HepG2 (cell line): ENCODE data around the gene HES2. TPM values are rescaled to one million over a fixed set of nuclear protein-coding genes. Genes with fewer than 3 reads are reported as not detected.
A peak's percentile ranks its signal among the peaks of the same experiment; 100 is the strongest.

Experiments
- ATAC-seq: fragments of 200-7000 bp; cut with Tn5 transposase; 3 replicates; pipeline ENCODE4 v1.9.1; 2020; ENCODE audit warnings: mild to moderate bottlenecking, moderate library complexity
- BruUV-seq: library from RNA; stranded (reverse); fragments of 400-500 nt; replicated peaks from 2 replicates; lab custom pipeline; 2021; lab: Mats Ljungman, UMichigan
- CTCF ChIA-PET: fragments of 300-600 bp; formaldehyde crosslinking; extraction: SDS; loops from one replicate; lab custom pipeline; 2021; ENCODE audit warnings: low total read pairs, inconsistent platforms, low intra/inter-chr PET ratio; lab: Yijun Ruan, JAX
- POLR2A ChIA-PET: fragments of 350-600 bp; sonication (Branson Sonifier 250); formaldehyde crosslinking; loops from one replicate; lab custom pipeline; 2020; ENCODE audit warnings: antibody characterized with exemption, inconsistent platforms; lab: Yijun Ruan, JAX
- DNase-seq: peaks from one replicate; pipeline ENCODE4 v3.0.0-alpha.2; 2015; ENCODE audit warnings: low spot score
- FAIRE-seq: peaks from 3 replicates; lab custom pipeline; 2011; peaks lifted over from hg19 to GRCh38; lab: Jason Lieb, UNC
- H2AFZ ChIP-seq: one replicate; pipeline ENCODE4 v1.6.1; 2011; ENCODE audit warnings: low read length, inconsistent platforms
- H3K27ac ChIP-seq: fragments of 300-600 bp; 3 replicates; pipeline ENCODE4 v1.8.0; 2011; ENCODE audit warnings: mixed run types, mild to moderate bottlenecking, mixed read lengths, low read length, inconsistent platforms; ENCODE audit not compliant: insufficient read depth; ENCODE audit errors: extremely low read length
- H3K27me3 ChIP-seq, 2 experiments: fragments of 200-600 bp in 1 of 2; 2 replicates in 1 of 2; 3 replicates in 1 of 2; pipeline versions ENCODE4 v1.6.0 to v1.8.0; 2011; ENCODE audit warnings: low read length in 2 of 2, mild to moderate bottlenecking in 2 of 2, moderate library complexity in 2 of 2, inconsistent platforms in 1 of 2; ENCODE audit not compliant: insufficient read depth in 2 of 2, control insufficient read depth in 1 of 2
- H3K36me3 ChIP-seq, 2 experiments: fragments of 200-600 bp in 1 of 2; replicated peaks in 1 of 2; 2 replicates in 1 of 2; 3 replicates in 1 of 2; pipeline versions ENCODE4 v1.5.1 to v1.8.0; 2011; ENCODE audit warnings: low read length in 2 of 2, inconsistent platforms in 1 of 2; ENCODE audit not compliant: insufficient read depth in 2 of 2, control insufficient read depth in 1 of 2
- H3K4me1 ChIP-seq: 2 replicates; pipeline ENCODE4 v1.5.1; 2012; ENCODE audit warnings: low read length, inconsistent platforms; ENCODE audit not compliant: insufficient read depth
- H3K4me2 ChIP-seq: 2 replicates; pipeline ENCODE4 v1.6.0; 2011; ENCODE audit warnings: low read depth, low read length, inconsistent platforms
- H3K4me3 ChIP-seq, 3 experiments: fragments of 200-600 bp in 1 of 3; sonication (generic), shearing (Covaris generic) in 1 of 3; replicated peaks in 1 of 3; 2 replicates each; pipeline ENCODE4 v1.5.1; 2011 to 2016; ENCODE audit warnings: low read length in 3 of 3, inconsistent platforms in 2 of 3, low read depth in 2 of 3, mild to moderate bottlenecking in 2 of 3, control low read depth in 1 of 3, mixed read lengths in 1 of 3; ENCODE audit not compliant: insufficient read depth in 1 of 3
- H3K79me2 ChIP-seq: one replicate; pipeline ENCODE4 v1.6.1; 2011; ENCODE audit warnings: low read length, inconsistent platforms; ENCODE audit not compliant: insufficient read depth
- H3K9ac ChIP-seq: 2 replicates; pipeline ENCODE4 v1.6.0; 2011; ENCODE audit warnings: mild to moderate bottlenecking, low read depth, low read length, inconsistent platforms; ENCODE audit not compliant: insufficient read depth
- H3K9me3 ChIP-seq: 2 replicates; pipeline ENCODE4 v1.5.1; 2012; ENCODE audit warnings: mild to moderate bottlenecking, low read length
- H4K20me1 ChIP-seq: 2 replicates; pipeline ENCODE4 v1.6.0; 2011; ENCODE audit warnings: inconsistent platforms, mild to moderate bottlenecking, low read length, moderate library complexity; ENCODE audit not compliant: insufficient read depth
- CBX1 ChIP-seq: IDR thresholded peaks from one replicate; pipeline ENCODE4 v1.6.1; 2016; ENCODE audit warnings: antibody characterized with exemption, low read depth
- CC2D1A ChIP-seq: sonication (generic); formaldehyde crosslinking; IDR thresholded peaks from 2 replicates; pipeline ENCODE4 v1.8.1; 2023; ENCODE audit warnings: mild to moderate bottlenecking, missing genetic modification reagents
- E2F2 ChIP-seq: sonication (generic); formaldehyde crosslinking; IDR thresholded peaks from 2 replicates; pipeline ENCODE4 v1.4.0; 2020; ENCODE audit warnings: missing genetic modification reagents, borderline replicate concordance
- GATA4 ChIP-seq: sonication (generic); IDR thresholded peaks from 2 replicates; pipeline ENCODE4 v1.6.1; 2016; ENCODE audit warnings: antibody characterized with exemption, low read depth, borderline replicate concordance
- GLMP ChIP-seq: sonication (generic); formaldehyde crosslinking; IDR thresholded peaks from 2 replicates; pipeline ENCODE4 v1.9.0; 2021; ENCODE audit warnings: missing genetic modification reagents, mild to moderate bottlenecking, borderline replicate concordance
- GRHL1 ChIP-seq: sonication (generic); formaldehyde crosslinking; conservative IDR thresholded peaks from 2 replicates; pipeline ENCODE4 v1.8.0; 2022; ENCODE audit warnings: missing genetic modification reagents
- HMG20B ChIP-seq: conservative IDR thresholded peaks from 2 replicates; pipeline ENCODE4 v1.6.1; 2016; ENCODE audit warnings: missing genetic modification reagents, missing compliant biosample characterization
- NFYB ChIP-seq: sonication (generic); formaldehyde crosslinking; IDR thresholded peaks from 2 replicates; pipeline ENCODE4 v1.4.0; 2020; ENCODE audit warnings: missing genetic modification reagents
- NKX3-1 ChIP-seq: sonication (generic); formaldehyde crosslinking; IDR thresholded peaks from 2 replicates; pipeline ENCODE4 v1.5.0; 2020; ENCODE audit warnings: missing genetic modification reagents
- TCF12 ChIP-seq, 2 experiments: fragments of 450-650 bp in 1 of 2; sonication (generic) in 1 of 2; formaldehyde crosslinking in 1 of 2; IDR thresholded peaks; 2 replicates each; pipeline versions ENCODE4 v1.6.1 to v1.8.0; 2017 to 2022; ENCODE audit warnings: antibody characterized with exemption in 1 of 2, mild to moderate bottlenecking in 1 of 2, missing genetic modification reagents in 1 of 2, moderate library complexity in 1 of 2
- TSC22D2 ChIP-seq: sonication (generic); formaldehyde crosslinking; IDR thresholded peaks from 2 replicates; pipeline ENCODE4 v1.5.1; 2020; ENCODE audit warnings: missing genetic modification reagents, mild to moderate bottlenecking, borderline replicate concordance
- ZBTB7B ChIP-seq: sonication (generic); formaldehyde crosslinking; IDR thresholded peaks from 2 replicates; pipeline ENCODE4 v1.4.0; 2020; ENCODE audit warnings: missing genetic modification reagents
- ZNF143 ChIP-seq: sonication (generic); formaldehyde crosslinking; IDR thresholded peaks from 2 replicates; pipeline ENCODE4 v1.4.0; 2020; ENCODE audit warnings: missing genetic modification reagents
- ZNF619 ChIP-seq: sonication (generic); formaldehyde crosslinking; IDR thresholded peaks from 2 replicates; pipeline ENCODE4 v1.4.0; 2020; ENCODE audit warnings: mild to moderate bottlenecking, missing genetic modification reagents
- ZNF670 ChIP-seq: sonication (generic); formaldehyde crosslinking; IDR thresholded peaks from 2 replicates; pipeline ENCODE4 v1.8.0; 2022; ENCODE audit warnings: mild to moderate bottlenecking, missing genetic modification reagents, borderline replicate concordance
- ZNF724P ChIP-seq: sonication (generic); formaldehyde crosslinking; IDR thresholded peaks from 2 replicates; pipeline ENCODE4 v1.8.0; 2022; ENCODE audit warnings: missing genetic modification reagents, borderline replicate concordance
- ZNF749 ChIP-seq: sonication (generic); formaldehyde crosslinking; IDR thresholded peaks from 2 replicates; pipeline ENCODE4 v1.8.0; 2022; ENCODE audit warnings: mild to moderate bottlenecking, missing genetic modification reagents, moderate library complexity, borderline replicate concordance
- ZNF776 ChIP-seq: sonication (generic); formaldehyde crosslinking; IDR thresholded peaks from 2 replicates; pipeline ENCODE4 v1.4.0; 2020; ENCODE audit warnings: mild to moderate bottlenecking, missing genetic modification reagents
- ZSCAN25 ChIP-seq: sonication (generic); formaldehyde crosslinking; IDR thresholded peaks from 2 replicates; pipeline ENCODE4 v1.8.0; 2022; ENCODE audit warnings: mild to moderate bottlenecking, missing genetic modification reagents
- WGBS: methylation state at CpG from one replicate; pipeline ENCODE4 v1.1.6; 2017; ENCODE audit warnings: low lambda C conversion rate; 5-methylcytosine and 5-hydroxymethylcytosine counted together
- in situ Hi-C: cut with HindIII; loops from 2 replicates; pipeline ENCODE4 v1.10.0; 2017; ENCODE audit warnings: low pct_unique_long_range_greater_than_20kb; ENCODE audit not compliant: extremely low pct_ligation_motif_present
- intact Hi-C: fragments of 100-400 bp; cut with micrococcal nuclease; formaldehyde crosslinking; loops from one replicate; pipeline ENCODE4 v1.10.0; 2022; ENCODE audit not compliant: unreplicated experiment
- polyA plus RNA-seq, 8 experiments: library from polyadenylated mRNA; depleted of rRNA in 3 of 8; stranded (reverse) in 7 of 8; unstranded in 1 of 8; fragments of >200 nt; fragmentation: Illumina TruSeq in 4 of 8; extraction: Trizol in 4 of 8; gene quantifications; 2 replicates each; pipeline versions ENCODE4 v1.2.1 to v1.2.3, GENCODE V29; 2011 to 2016; ENCODE audit warnings: low read depth in 4 of 8, missing spikeins in 1 of 8, mixed read lengths in 1 of 8; ENCODE audit not compliant: insufficient read depth in 1 of 8
- total RNA-seq, 5 experiments: library from RNA; depleted of rRNA; stranded (reverse); fragments of >200 nt; fragmentation: Illumina TruSeq; extraction: Trizol; gene quantifications; 2 replicates each; pipeline ENCODE4 v1.2.3, GENCODE V29; 2016; ENCODE audit warnings: low read depth in 1 of 5

HES2 gene
- total and polyA plus RNA-seq, 2 of the 13 experiments (the other 11 are each of a cell fraction or from before 2014, with no cell fraction given), result 0.11 to 0.17 TPM

GRCh38 chr1:6440198-6441126, 20.7 kb upstream of the HES2 start:
- FAIRE-seq (no peak), ATAC-seq (peak; percentile 55), DNase-seq (peak; percentile 48)
- no TSS peak for BruUV-seq
- H2AFZ ChIP-seq, result no peak overlapping the region
- in situ Hi-C loops, result no loop called here
- intact Hi-C loops, result loop anchor here (10.0 kb wide), 1 partner anchor 646 kb away; no protein-coding TSS in a partner anchor
- no peak overlapping the region for H3K27ac ChIP-seq
- H3K36me3 ChIP-seq, result no peaks in the 10 kb centered on the region
- H3K9ac ChIP-seq, result no peak overlapping the region
- H3K4me1 ChIP-seq, result peaks cover 52% of the 10 kb centered on the region
- 80% methylated on average over 7 of the region's 101 CpGs for WGBS
- H3K79me2 ChIP-seq, result no peaks in the 10 kb centered on the region
- no peaks in the 10 kb centered on the region for H3K9me3 ChIP-seq
- H3K4me3 ChIP-seq, result peak overlapping the region in 2 of 3 experiments; percentile 61; a peak in 3 of 6 replicates
- H4K20me1 ChIP-seq, result no peaks in the 10 kb centered on the region
- H3K4me2 ChIP-seq, result peak overlapping the region; percentile 67
- CTCF ChIA-PET, result no interaction called here
- POLR2A ChIA-PET, result interaction anchor here (1.1 to 1.4 kb wide), 4 partner anchors 9 to 162 kb away, joined by 3 to 9 read pairs (median 6); partner anchors contain the start of gene KLHL21
- peaks cover 1 to 11% of the 10 kb centered on the region in 2 experiments; a peak in 2 of 5 replicates for H3K27me3 ChIP-seq
- TF ChIP-seq ZNF670 (CRISPR knock-in tag) (no peak), ZNF619 (CRISPR knock-in tag) (no peak), CBX1 (peak; percentile 3), ZSCAN25 (CRISPR knock-in tag) (peak; percentile 86), NFYB (CRISPR knock-in tag) (no peak), GATA4 (no peak), NKX3-1 (CRISPR knock-in tag) (no peak), GRHL1 (no peak), CC2D1A (no peak), TCF12 (IDR thresholded peaks at IDR 0.05) (no peak), TCF12 (CRISPR knock-in tag; IDR thresholded peaks at IDR 0.05) (no peak), ZNF749 (CRISPR knock-in tag) (no peak), ZBTB7B (CRISPR knock-in tag) (peak; percentile 48; the same call in 1 of the 2 replicates), ZNF776 (CRISPR knock-in tag) (peak; percentile 70; the same call in 1 of the 2 replicates), ZNF724P (CRISPR knock-in tag) (no peak), E2F2 (CRISPR knock-in tag) (no peak), HMG20B (CRISPR knock-in tag) (no peak), ZNF143 (CRISPR knock-in tag) (no peak), TSC22D2 (no peak), GLMP (CRISPR knock-in tag) (no peak)
